HEK293T (cell line): ENCODE data around the gene ABCB1.

ENCODE experiments used
- BHLHE40 ChIP-seq: fragments of 450-650 bp; IDR thresholded peaks from 2 replicates; pipeline ENCODE4 v1.6.1; 2016; ENCODE audit warnings: mild to moderate bottlenecking, moderate library complexity, borderline replicate concordance
- ELF4 ChIP-seq: fragments of 450-650 bp; IDR thresholded peaks from 2 replicates; pipeline ENCODE4 v1.6.1; 2017; ENCODE audit warnings: antibody characterized with exemption
- FOXK2 ChIP-seq: fragments of 450-650 bp; IDR thresholded peaks from 2 replicates; pipeline ENCODE4 v1.6.1; 2016; ENCODE audit warnings: mild to moderate bottlenecking
- FOXM1 ChIP-seq: fragments of 450-650 bp; IDR thresholded peaks from 2 replicates; pipeline ENCODE4 v1.6.1; 2017; ENCODE audit warnings: mild to moderate bottlenecking, borderline replicate concordance
- HDGF ChIP-seq: fragments of 450-650 bp; IDR thresholded peaks from 2 replicates; pipeline ENCODE4 v1.6.1; 2017; ENCODE audit warnings: antibody characterized with exemption, borderline replicate concordance
- L3MBTL2 ChIP-seq: fragments of 450-650 bp; conservative IDR thresholded peaks from 2 replicates; pipeline ENCODE4 v1.6.1; 2016; ENCODE audit warnings: mild to moderate bottlenecking
- SP1 ChIP-seq: fragments of 450-650 bp; IDR thresholded peaks from 2 replicates; pipeline ENCODE4 v1.6.1; 2017
- SUZ12 ChIP-seq: fragments of 450-650 bp; IDR thresholded peaks from 2 replicates; pipeline ENCODE4 v1.6.1; 2016; ENCODE audit warnings: mild to moderate bottlenecking
- ZNF384 ChIP-seq: fragments of 450-650 bp; IDR thresholded peaks from 2 replicates; pipeline ENCODE4 v1.6.1; 2016

DNA sequence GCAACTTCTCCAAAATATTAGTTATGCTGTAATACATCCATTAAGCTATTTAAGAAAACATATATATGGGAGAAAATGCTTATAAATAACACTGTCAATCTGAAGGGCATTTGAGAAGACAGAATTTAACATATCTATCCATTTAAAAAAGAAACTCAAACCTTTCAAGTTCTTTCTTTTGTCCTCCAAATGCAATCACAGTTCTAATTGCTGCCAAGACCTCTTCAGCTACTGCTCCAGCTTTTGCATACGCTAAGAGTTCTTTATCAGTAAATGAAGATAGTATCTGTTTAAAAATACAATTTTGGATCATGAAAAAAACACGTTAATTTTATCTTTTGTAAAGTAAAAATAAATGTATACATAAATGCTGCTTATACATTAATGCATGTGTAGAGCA lies 39.6 kb downstream of the ABCB1 start:
- TF ChIP-seq L3MBTL2 (no peak), SP1 (no peak), SUZ12 (no peak), FOXK2 (no peak), ELF4 (no peak), FOXM1 (no peak), BHLHE40 (no peak), HDGF (no peak), ZNF384 (no peak)
